CD4-positive, alpha-beta T cell (primary cell): ENCODE measurements around the gene DMRT3. TPM values are rescaled to one million over a fixed set of nuclear protein-coding genes. Genes with fewer than 3 reads are reported as not detected.

ENCODE experiments used
- ATAC-seq: fragments of 200-7000 bp; cut with Tn5 transposase; one replicate; pipeline ENCODE4 v1.10.0; 2022; ENCODE audit warnings: mild to moderate bottlenecking; ENCODE audit not compliant: poor library complexity
- CTCF ChIA-PET: fragments of 350-600 bp; sonication (Branson Sonifier 250); formaldehyde crosslinking; loops from one replicate; lab custom pipeline; 2021; ENCODE audit warnings: antibody characterized with exemption, inconsistent platforms; lab: Charles Lee
- POLR2A ChIA-PET: fragments of 350-600 bp; sonication (Branson Sonifier 250); formaldehyde crosslinking; loops from one replicate; lab custom pipeline; 2021; ENCODE audit warnings: antibody characterized with exemption, inconsistent platforms; lab: Charles Lee
- DNase-seq, 14 experiments: peaks; one replicate each; pipeline ENCODE4 v3.0.0-alpha.2; 2013 to 2020; ENCODE audit warnings: mixed read lengths in 2 of 14
- H3K27ac ChIP-seq, 2 donors: one replicate each; pipeline versions ENCODE4 v1.5.1 to v1.7.0; 2013; ENCODE audit warnings: low read length in 2 of 2, low read depth in 1 of 2, mild to moderate bottlenecking in 1 of 2
- H3K27me3 ChIP-seq, 2 experiments: 1 replicate in 1 of 2; 2 replicates in 1 of 2; pipeline versions ENCODE4 v1.6.1 to v1.7.0; 2013; ENCODE audit warnings: low read length in 2 of 2, control low read depth in 1 of 2, mild to moderate bottlenecking in 1 of 2, moderate library complexity in 1 of 2; ENCODE audit not compliant: insufficient read depth in 2 of 2, control insufficient read depth in 1 of 2
- H3K36me3 ChIP-seq: one replicate; pipeline ENCODE4 v1.6.1; 2013; ENCODE audit warnings: low read length, control low read depth; ENCODE audit not compliant: insufficient read depth
- H3K4me1 ChIP-seq: one replicate; pipeline ENCODE4 v1.6.1; 2013; ENCODE audit warnings: low read length, control low read depth; ENCODE audit not compliant: insufficient read depth
- H3K4me3 ChIP-seq: one replicate; pipeline ENCODE4 v1.5.1; 2013; ENCODE audit warnings: mild to moderate bottlenecking, low read length, moderate library complexity
- H3K9me3 ChIP-seq, 2 experiments: 1 replicate in 1 of 2; 2 replicates in 1 of 2; pipeline versions ENCODE4 v1.6.1 to v1.7.0; 2013; ENCODE audit warnings: low read length in 2 of 2, mild to moderate bottlenecking in 2 of 2, control low read depth in 1 of 2, moderate library complexity in 1 of 2; ENCODE audit not compliant: control insufficient read depth in 1 of 2, insufficient read depth in 1 of 2
- H3K27ac Mint-ChIP-seq: one replicate; pipeline ENCODE4 v1.8.0; 2020; ENCODE audit warnings: mixed read lengths
- H3K27me3 Mint-ChIP-seq: one replicate; pipeline ENCODE4 v1.8.0; 2021; ENCODE audit warnings: mixed read lengths
- H3K36me3 Mint-ChIP-seq: one replicate; pipeline ENCODE4 v1.8.0; 2021; ENCODE audit warnings: low read depth, mixed read lengths
- H3K4me1 Mint-ChIP-seq: one replicate; pipeline ENCODE4 v1.8.0; 2021; ENCODE audit warnings: low read depth, mixed read lengths
- H3K4me3 Mint-ChIP-seq: one replicate; pipeline ENCODE4 v1.8.0; 2020; ENCODE audit warnings: mild to moderate bottlenecking, mixed read lengths
- H3K9me3 Mint-ChIP-seq: one replicate; pipeline ENCODE4 v1.8.0; 2020; ENCODE audit warnings: mixed read lengths
- CTCF ChIP-seq: fragments of 200-600 bp; IDR thresholded peaks from one replicate; pipeline ENCODE4 v1.8.0; 2022; ENCODE audit warnings: antibody characterized with exemption, mild to moderate bottlenecking
- intact Hi-C, 2 experiments: fragments of 100-400 bp; cut with DNase I in 1 of 2; cut with micrococcal nuclease in 1 of 2; formaldehyde crosslinking; loops; one replicate each; pipeline versions ENCODE4 v1.15.1 to v1.9.0; 2023 to 2025; cut with DNase I, micrococcal nuclease
- total RNA-seq, 174 experiments: library from RNA in 2 of 174; stranded (reverse) in 2 of 174; gene quantifications; one replicate each; pipeline ENCODE4 v1.2.3 and lab custom pipeline; 2021 to 2026

The DMRT3 gene
- total RNA-seq, 2 experiments from 2014 or later: not detected

DNA sequence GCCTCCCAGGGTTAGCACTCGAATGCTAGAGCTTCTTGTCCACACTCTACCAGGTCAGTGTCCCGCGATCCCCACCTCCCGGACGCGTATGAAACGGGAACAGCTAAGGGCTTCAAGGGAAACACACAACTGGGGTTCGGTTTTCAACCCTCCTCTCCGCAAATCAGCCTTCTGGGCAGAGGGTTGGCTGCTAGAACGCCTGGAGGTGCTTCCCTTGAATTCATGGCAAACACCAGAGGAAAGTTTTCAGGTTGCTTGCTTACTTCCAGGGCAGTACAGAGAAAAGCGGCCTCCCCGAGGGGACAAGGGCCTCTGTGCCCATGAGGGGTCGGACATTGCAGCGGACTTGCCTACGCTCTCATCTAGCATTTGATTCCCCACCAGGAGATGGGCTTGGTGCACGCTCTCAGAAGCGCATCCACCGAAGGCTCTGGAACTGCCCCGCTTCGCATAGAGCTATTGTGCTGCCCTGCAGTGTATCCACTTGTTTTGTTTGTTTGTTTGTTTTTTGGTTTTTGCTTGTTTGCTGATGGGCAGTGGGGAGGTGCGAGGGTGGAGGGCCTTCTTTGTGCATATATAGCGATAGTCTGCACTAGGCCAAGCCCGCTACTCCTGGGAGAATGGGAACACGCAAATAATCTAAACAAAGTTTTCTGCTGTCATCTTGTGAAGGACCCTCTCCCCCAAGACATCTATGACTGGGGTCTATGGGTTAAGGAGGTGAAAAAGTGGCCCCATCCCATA is 1.3 kb upstream of the DMRT3 start:
- Mint-ChIP-seq H3K27ac (no peak overlapping the region), H3K4me3 (no peak overlapping the region), H3K9me3 (no peaks in the 10 kb centered on the region), H3K27me3 (peaks cover 75% of the 10 kb centered on the region), H3K36me3 (no peaks in the 10 kb centered on the region), H3K4me1 (peaks cover 19% of the 10 kb centered on the region)
- H3K4me1 ChIP-seq: peaks cover 35% of the 10 kb centered on the region
- TF ChIP-seq CTCF: no peak
- DNase-seq (no peak), ATAC-seq (no peak)
- POLR2A ChIA-PET: no interaction called here
- CTCF ChIA-PET: no interaction called here
- intact Hi-C loops: no loop called here
- H3K27ac ChIP-seq: no peak overlapping the region
- H3K9me3 ChIP-seq: peaks cover 0 to 53% of the 10 kb centered on the region in 2 experiments
- H3K4me3 ChIP-seq: no peak overlapping the region
- peaks cover 77 to 98% of the 10 kb centered on the region in 2 experiments for H3K27me3 ChIP-seq
- H3K36me3 ChIP-seq: no peaks in the 10 kb centered on the region

- no peak overlapping the region for H3K27ac ChIP-seq
- Mint-ChIP-seq H3K9me3 (no peaks in the 10 kb centered on the region), H3K27me3 (peaks cover 74% of the 10 kb centered on the region), H3K4me3 (no peak overlapping the region), H3K4me1 (peaks cover 17% of the 10 kb centered on the region), H3K27ac (no peak overlapping the region), H3K36me3 (no peaks in the 10 kb centered on the region)
- peaks cover 0 to 46% of the 10 kb centered on the region in 2 experiments for H3K9me3 ChIP-seq
- no peak overlapping the region for H3K4me3 ChIP-seq
- H3K4me1 ChIP-seq: peaks cover 34% of the 10 kb centered on the region
- DNase-seq (no peak), ATAC-seq (no peak)
- ChIA-PET POLR2A (no interaction called here), CTCF (no interaction called here)
- no peak for TF ChIP-seq CTCF
- H3K27me3 ChIP-seq: peaks cover 74 to 96% of the 10 kb centered on the region in 2 experiments
- intact Hi-C loops: no loop called here
- H3K36me3 ChIP-seq: no peaks in the 10 kb centered on the region
Measured at GRCh38 chr9:975740-976257, 656 bp upstream of the DMRT3 start.

- ATAC-seq: no peak
- Mint-ChIP-seq H3K9me3 (no peaks in the 10 kb centered on the region), H3K27me3 (peaks cover 84% of the 10 kb centered on the region), H3K27ac (no peak overlapping the region), H3K36me3 (no peaks in the 10 kb centered on the region), H3K4me3 (no peak overlapping the region), H3K4me1 (peaks cover 17% of the 10 kb centered on the region)
- no peak overlapping the region for H3K27ac ChIP-seq
- intact Hi-C loops: no loop called here
- no peak overlapping the region for H3K4me3 ChIP-seq
- POLR2A ChIA-PET: no interaction called here
- CTCF ChIA-PET: no interaction called here
- peaks cover 0 to 37% of the 10 kb centered on the region in 2 experiments for H3K9me3 ChIP-seq
- no peak for DNase-seq
- TF ChIP-seq CTCF: no peak
- peaks cover 74 to 96% of the 10 kb centered on the region in 2 experiments for H3K27me3 ChIP-seq
- peaks cover 20% of the 10 kb centered on the region for H3K4me1 ChIP-seq
- H3K36me3 ChIP-seq: no peaks in the 10 kb centered on the region
Measured at GRCh38 chr9:976943-977837, 735 bp downstream of the DMRT3 start.
